HL-60 (cell line): ENCODE measurements around the gene CSAD.

ENCODE experiments used
- DNase-seq, 2 experiments: peaks; one replicate each; pipeline ENCODE4 v3.0.0-alpha.2; 2010 to 2020; ENCODE audit warnings: low read depth in 1 of 2, low spot score in 1 of 2
- H3K27ac ChIP-seq: fragments of 250-450 bp; sonication (Bioruptor Pico); replicated peaks from 2 replicates; pipeline ENCODE4 v1.5.1; 2020; ENCODE audit warnings: mild to moderate bottlenecking, moderate library complexity
- H3K27me3 ChIP-seq: fragments of 250-450 bp; sonication (Bioruptor Pico); 2 replicates; pipeline ENCODE4 v1.5.1; 2021; ENCODE audit warnings: mild to moderate bottlenecking, moderate library complexity; ENCODE audit not compliant: insufficient read depth, poor library complexity, severe bottlenecking
- H3K4me3 ChIP-seq: replicated peaks from 2 replicates; pipeline ENCODE4 v1.5.1; 2011; ENCODE audit warnings: mild to moderate bottlenecking, control low read depth, low read length; ENCODE audit not compliant: insufficient read depth
- CTCF ChIP-seq: IDR thresholded peaks from one replicate; pipeline ENCODE4 v1.5.1; 2011; ENCODE audit warnings: low read length, control low read depth, inconsistent platforms; ENCODE audit not compliant: insufficient read depth
- GABPA ChIP-seq: IDR thresholded peaks from 2 replicates; pipeline ENCODE4 v1.6.1; 2012; ENCODE audit warnings: low read depth
- POLR2AphosphoS5 ChIP-seq: IDR thresholded peaks from 2 replicates; pipeline ENCODE4 v1.6.1; 2012; ENCODE audit warnings: low read depth
- REST ChIP-seq: IDR thresholded peaks from 2 replicates; pipeline ENCODE4 v1.6.1; 2012; ENCODE audit warnings: low read depth; ENCODE audit not compliant: insufficient replicate concordance
- SPI1 ChIP-seq: IDR thresholded peaks from 2 replicates; pipeline ENCODE4 v1.6.1; 2012; ENCODE audit warnings: low read depth, mild to moderate bottlenecking, borderline replicate concordance

Gene CSAD

GRCh38 chr12:53200458-53201176 is 19.9 kb upstream of the CSAD start:
- no peak overlapping the region for H3K4me3 ChIP-seq
- DNase-seq, result peak in 1 of 2 experiments; percentile 51
- TF ChIP-seq CTCF, result no peak
- no peak for TF ChIP-seq POLR2AphosphoS5
- TF ChIP-seq GABPA, result no peak
- no peak for TF ChIP-seq SPI1
- TF ChIP-seq REST, result no peak
- H3K27me3 ChIP-seq, result no peaks in the 10 kb centered on the region
- no peak overlapping the region for H3K27ac ChIP-seq

GRCh38 chr12:53200107-53200457 is 19.4 kb upstream of the CSAD start:
- TF ChIP-seq GABPA (no peak), REST (no peak), POLR2AphosphoS5 (no peak), SPI1 (no peak), CTCF (no peak)
- no peak for DNase-seq
- H3K4me3 ChIP-seq, result no peak overlapping the region
- H3K27me3 ChIP-seq, result no peaks in the 10 kb centered on the region
- H3K27ac ChIP-seq, result no peak overlapping the region

GRCh38 chr12:53199700-53200099 is 19.0 kb upstream of the CSAD start:
- no peak overlapping the region for H3K27ac ChIP-seq
- TF ChIP-seq POLR2AphosphoS5 (no peak), REST (no peak), GABPA (no peak), SPI1 (no peak), CTCF (no peak)
- H3K4me3 ChIP-seq, result no peak overlapping the region
- H3K27me3 ChIP-seq, result no peaks in the 10 kb centered on the region
- DNase-seq, result no peak
